ENCODE measurements around the gene HK1. TPM values are rescaled to one million over a fixed set of nuclear protein-coding genes. Genes with fewer than 3 reads are reported as not detected.

The HK1 gene
- total RNA-seq, 1 experiment from 2014 or later: 98.8 TPM

DNA sequence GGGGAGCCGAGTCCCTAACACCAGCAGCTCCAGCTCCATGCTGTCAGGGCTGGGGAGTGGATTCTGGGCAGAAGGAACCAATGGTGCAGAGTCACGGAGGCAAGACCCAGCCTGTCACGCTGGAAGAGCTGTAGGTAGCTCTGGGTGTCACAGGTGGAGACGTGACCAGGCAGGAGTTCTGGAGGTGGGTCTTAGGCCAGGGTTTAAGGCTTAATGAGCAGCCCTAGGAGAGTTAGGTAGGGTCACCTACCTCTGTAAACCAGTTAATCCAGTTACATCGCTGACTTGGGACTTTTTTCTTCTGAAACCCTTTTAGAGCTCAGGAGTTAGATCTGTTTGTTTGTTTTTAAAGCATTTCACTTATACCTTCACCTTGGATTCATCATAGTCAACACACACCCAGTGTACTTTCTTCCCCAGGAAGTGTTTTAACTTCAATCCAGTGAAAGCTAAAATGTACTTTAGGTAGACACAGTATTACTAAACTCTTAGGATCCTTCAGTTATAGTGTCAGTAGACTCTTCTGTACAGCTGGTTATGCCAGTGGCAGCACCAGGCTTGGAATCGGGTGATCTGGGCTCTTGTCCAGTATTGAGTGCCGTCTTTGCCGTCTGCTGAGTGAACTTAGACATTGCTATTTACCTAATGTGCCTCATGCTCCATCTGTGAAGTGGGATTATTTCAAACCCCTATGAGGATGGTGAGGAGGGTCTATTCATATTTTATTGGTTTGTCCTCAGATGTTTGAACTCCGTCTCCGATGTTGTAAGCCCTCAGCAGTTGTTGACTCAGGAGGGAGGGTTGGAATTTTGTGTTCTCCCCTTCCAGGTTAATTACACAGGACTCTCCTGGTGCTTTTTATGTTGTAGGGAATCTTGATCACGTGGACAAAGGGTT is 107.4 kb downstream of the HK1 start:
- no peak for DNase-seq
- no peak overlapping the region for H4K8ac ChIP-seq (replicated peaks; ENCODE audit: insufficient read length, low read depth, low read length)
- H3K27ac Mint-ChIP-seq: peak overlapping the region in 1 of 3 experiments; percentile 29; a peak in 1 of 7 replicates
- peaks cover 20 to 22% of the 10 kb centered on the region in 2 experiments for H3K4me1 Mint-ChIP-seq
- H3K4me3 Mint-ChIP-seq: no peak overlapping the region
- no peaks in the 10 kb centered on the region for H3K23me2 ChIP-seq (ENCODE audit: insufficient read length, low read depth, low read length, poor library complexity, severe bottlenecking)
- H3K27me3 ChIP-seq (ENCODE audit: insufficient read depth, low read length): no peaks in the 10 kb centered on the region
- H3K4me1 ChIP-seq (ENCODE audit: insufficient read depth, low read length): peaks cover 14% of the 10 kb centered on the region; the same call in 1 of the 2 replicates
- no peak overlapping the region for H4K5ac ChIP-seq (ENCODE audit: insufficient read length, low read depth, low read length)
- no peaks in the 10 kb centered on the region for H3K79me1 ChIP-seq (ENCODE audit: insufficient read depth, low read depth, low read length, poor library complexity, severe bottlenecking)
- no peak overlapping the region for H2BK12ac ChIP-seq (ENCODE audit: insufficient read length, low read depth, low read length)
- no peaks in the 10 kb centered on the region for H3K79me2 ChIP-seq (ENCODE audit: insufficient read depth, low read length)
- peaks cover 63 to 75% (median 65%) of the 10 kb centered on the region in 3 experiments for H3K36me3 Mint-ChIP-seq (ENCODE audit: insufficient read depth in 1 of 3, low read depth in 3 of 3)
- no peak overlapping the region for H3K4ac ChIP-seq (ENCODE audit: low read depth, low read length)
- no peak overlapping the region for H2BK15ac ChIP-seq (ENCODE audit: low read depth, low read length)
- no peaks in the 10 kb centered on the region for H3K9me3 ChIP-seq (ENCODE audit: control insufficient read depth, low read depth, low read length)
- TF ChIP-seq, protein P1, sequence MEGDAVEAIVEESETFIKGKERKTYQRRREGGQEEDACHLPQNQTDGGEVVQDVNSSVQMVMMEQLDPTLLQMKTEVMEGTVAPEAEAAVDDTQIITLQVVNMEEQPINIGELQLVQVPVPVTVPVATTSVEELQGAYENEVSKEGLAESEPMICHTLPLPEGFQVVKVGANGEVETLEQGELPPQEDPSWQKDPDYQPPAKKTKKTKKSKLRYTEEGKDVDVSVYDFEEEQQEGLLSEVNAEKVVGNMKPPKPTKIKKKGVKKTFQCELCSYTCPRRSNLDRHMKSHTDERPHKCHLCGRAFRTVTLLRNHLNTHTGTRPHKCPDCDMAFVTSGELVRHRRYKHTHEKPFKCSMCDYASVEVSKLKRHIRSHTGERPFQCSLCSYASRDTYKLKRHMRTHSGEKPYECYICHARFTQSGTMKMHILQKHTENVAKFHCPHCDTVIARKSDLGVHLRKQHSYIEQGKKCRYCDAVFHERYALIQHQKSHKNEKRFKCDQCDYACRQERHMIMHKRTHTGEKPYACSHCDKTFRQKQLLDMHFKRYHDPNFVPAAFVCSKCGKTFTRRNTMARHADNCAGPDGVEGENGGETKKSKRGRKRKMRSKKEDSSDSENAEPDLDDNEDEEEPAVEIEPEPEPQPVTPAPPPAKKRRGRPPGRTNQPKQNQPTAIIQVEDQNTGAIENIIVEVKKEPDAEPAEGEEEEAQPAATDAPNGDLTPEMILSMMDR (conservative IDR thresholded peaks at IDR 0.05): no peak
- H3K27me3 Mint-ChIP-seq (ENCODE audit: low read depth): no peaks in the 10 kb centered on the region
- H3K9ac ChIP-seq (ENCODE audit: extremely low read depth, insufficient read length, low read length): no peak overlapping the region
- no peak overlapping the region for H2BK20ac ChIP-seq (ENCODE audit: low read depth, low read length, poor library complexity, severe bottlenecking)
- no peak overlapping the region for H2BK5ac ChIP-seq (ENCODE audit: insufficient read length, low read length)
- H3T11ph ChIP-seq (ENCODE audit: low read length): no peak overlapping the region
- H2AK5ac ChIP-seq (ENCODE audit: insufficient read length, low read length): no peak overlapping the region
- H3K14ac ChIP-seq (ENCODE audit: insufficient read depth, low read length): no peak overlapping the region
- no peak overlapping the region for H3K23ac ChIP-seq (ENCODE audit: insufficient read length, low read depth, low read length)
- no peak overlapping the region for H2BK120ac ChIP-seq (ENCODE audit: low read depth, low read length, poor library complexity, severe bottlenecking)
- no peaks in the 10 kb centered on the region for H4K20me1 ChIP-seq (ENCODE audit: control insufficient read depth, insufficient read depth, insufficient read length)
- H4K91ac ChIP-seq (ENCODE audit: insufficient read length, low read depth, low read length): no peak overlapping the region
- no peak overlapping the region for H3K27ac ChIP-seq (ENCODE audit: insufficient read length, low read depth, low read length)
- no peak overlapping the region for H3K4me2 ChIP-seq (ENCODE audit: insufficient read depth, insufficient read length, low read length)
- no peak overlapping the region for H3K18ac ChIP-seq (ENCODE audit: insufficient read length, low read depth, low read length)
- H3K56ac ChIP-seq (ENCODE audit: insufficient read length, low read depth, low read length): no peak overlapping the region
- H3K9me3 Mint-ChIP-seq: no peaks in the 10 kb centered on the region
- H2AFZ ChIP-seq (ENCODE audit: low read length): no peak overlapping the region
- no CpG with 5 or more reads among the region's 11 CpGs for WGBS (ENCODE audit: extremely low coverage, insufficient read length, low lambda C conversion rate)

All from H9 (cell line).